GM21381 (cell line): Measurements from ENCODE around the gene ASXL1.
"Not testable (repeated sequence)": the region's sequence is repeated elsewhere in the genome, so short reads cannot be mapped to it uniquely, and the experiment has no call there.

Experiments used
- ATAC-seq: cut with Tn5 transposase; IDR thresholded peaks from one replicate; pipeline ENCODE4 v1.9.1; 2021; ENCODE audit warnings: mild to moderate bottlenecking, moderate library complexity; ENCODE audit not compliant: unreplicated experiment

Gene ASXL1

GRCh38 chr20:32359633-32360332 lies 1.7 kb downstream of the ASXL1 start:
- ATAC-seq: no peak

DNA sequence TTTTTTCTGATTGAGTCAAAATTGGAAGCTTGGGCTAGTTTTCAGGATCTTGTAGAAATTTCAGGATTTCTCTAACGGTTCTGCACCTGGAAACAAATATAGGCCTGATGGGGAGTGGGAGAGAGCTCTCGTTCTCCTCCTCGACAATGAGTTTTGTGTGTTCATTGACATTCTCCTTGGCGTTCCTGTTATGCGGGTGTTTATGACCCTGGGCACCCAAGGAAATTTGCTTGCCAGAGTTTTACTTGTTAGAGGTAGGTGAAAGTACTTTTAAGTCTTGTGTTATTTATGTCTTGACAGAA lies 2.2 kb downstream of the ASXL1 start:
- no peak for ATAC-seq

DNA sequence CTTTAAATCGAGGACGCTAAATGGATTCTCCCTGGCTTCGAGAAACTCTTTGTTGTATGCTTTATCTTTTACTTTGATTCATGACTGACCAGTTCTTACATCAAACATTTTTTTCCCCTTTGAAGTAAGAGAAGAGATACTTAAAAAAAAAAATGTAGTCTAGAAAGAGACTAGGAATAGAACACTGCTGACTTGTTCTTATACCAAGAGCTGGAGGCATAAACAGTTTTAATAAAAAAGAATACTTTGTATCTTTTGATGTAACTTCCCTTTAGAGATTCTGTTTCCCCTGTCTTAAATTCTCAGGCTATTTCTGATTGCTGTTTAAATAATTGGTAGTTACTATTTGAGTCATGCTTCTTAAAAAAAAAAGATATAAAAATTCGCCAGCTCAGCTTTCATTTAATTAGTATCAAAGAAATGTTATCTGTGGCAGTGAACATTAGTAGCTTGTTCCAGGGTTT lies 4.8 kb downstream of the ASXL1 start:
- no peak for ATAC-seq

GRCh38 chr20:32363492-32363891 lies 5.4 kb downstream of the ASXL1 start:
- no peak for ATAC-seq

- no peak for ATAC-seq
Measured at GRCh38 chr20:32364554-32365208, 6.5 kb downstream of the ASXL1 start.

DNA sequence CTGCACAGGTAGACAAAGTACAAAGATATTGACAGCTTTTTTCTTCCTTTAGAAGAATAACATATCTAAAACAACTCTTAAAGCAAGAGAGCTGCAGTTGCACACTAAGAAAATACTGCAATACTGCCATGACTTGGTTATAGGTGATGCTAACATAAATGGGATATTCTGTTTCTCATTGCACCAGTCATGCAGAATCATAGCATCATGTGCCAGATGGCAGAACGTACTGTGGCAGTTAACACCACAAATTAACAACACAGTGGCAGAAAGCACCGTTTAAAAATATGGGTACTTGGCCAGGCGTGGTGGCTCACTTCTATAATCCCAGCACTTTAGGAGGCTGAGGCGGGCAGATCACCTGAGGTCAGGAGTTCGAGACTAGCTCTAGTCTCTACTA lies 7.4 kb downstream of the ASXL1 start:
- no peak for ATAC-seq

GRCh38 chr20:32366380-32366779 lies 8.2 kb downstream of the ASXL1 start:
- no peak for ATAC-seq

- no peak for ATAC-seq
Measured at GRCh38 chr20:32368323-32368722, 10.2 kb downstream of the ASXL1 start.

DNA sequence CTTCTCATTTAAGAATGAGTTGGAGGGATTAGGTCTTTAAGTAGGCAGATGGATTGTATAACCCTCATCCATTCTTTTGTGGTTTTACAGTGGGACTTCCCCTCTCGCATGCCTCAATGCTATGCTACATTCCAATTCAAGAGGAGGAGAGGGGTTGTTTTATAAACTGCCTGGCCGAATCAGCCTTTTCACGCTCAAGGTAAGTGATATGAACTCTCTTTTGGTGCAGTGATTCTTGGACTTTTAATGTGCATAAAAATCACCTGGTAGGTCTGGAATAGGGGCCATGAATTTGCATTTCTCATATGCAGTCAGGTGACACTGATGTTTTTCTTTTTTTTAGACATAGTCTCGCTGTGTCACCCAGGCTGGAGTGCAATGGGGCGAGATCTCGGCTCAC lies 10.8 kb downstream of the ASXL1 start:
- no peak for ATAC-seq

DNA sequence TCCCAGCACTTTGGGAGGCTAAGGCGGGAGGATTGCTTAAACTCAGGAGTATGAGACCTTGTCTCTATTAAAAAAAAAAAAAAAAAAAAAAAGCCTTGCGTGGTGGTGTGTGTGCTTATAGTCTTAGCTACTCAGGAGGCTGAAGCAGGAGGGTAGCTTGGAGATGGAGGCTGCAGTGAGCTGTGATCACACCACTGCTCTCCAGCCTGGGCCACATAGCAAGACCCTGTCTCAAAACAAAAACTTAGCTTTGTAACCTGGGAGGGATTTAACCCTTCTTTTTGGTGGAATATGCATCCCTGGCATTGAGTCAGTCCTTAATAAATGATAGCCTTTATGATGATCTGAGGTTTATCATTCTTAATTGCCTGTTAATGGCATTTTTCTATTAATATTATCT lies 12.8 kb downstream of the ASXL1 start:
- no peak for ATAC-seq

- ATAC-seq: no peak
Measured at GRCh38 chr20:32378461-32378860, 20.3 kb downstream of the ASXL1 start.

DNA sequence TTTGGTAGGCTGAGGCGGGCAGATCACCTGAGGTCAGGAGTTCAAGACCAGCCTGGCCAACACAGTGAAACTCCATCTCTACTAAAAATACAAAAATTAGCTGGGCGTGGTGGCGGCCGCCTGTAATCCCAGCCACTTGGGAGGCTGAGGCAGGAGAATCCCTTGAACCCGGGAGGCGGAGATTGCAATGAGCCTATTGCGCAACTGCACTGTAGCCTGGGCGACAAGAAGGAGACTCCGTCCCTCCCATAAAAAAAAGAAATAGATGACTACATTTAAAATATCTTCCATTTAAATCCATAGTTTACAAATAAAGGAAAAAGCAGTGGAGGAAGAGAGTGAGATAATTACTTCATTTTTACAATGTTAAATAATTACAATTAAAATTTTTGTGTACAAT lies 21.9 kb downstream of the ASXL1 start:
- not testable (repeated sequence) for ATAC-seq

DNA sequence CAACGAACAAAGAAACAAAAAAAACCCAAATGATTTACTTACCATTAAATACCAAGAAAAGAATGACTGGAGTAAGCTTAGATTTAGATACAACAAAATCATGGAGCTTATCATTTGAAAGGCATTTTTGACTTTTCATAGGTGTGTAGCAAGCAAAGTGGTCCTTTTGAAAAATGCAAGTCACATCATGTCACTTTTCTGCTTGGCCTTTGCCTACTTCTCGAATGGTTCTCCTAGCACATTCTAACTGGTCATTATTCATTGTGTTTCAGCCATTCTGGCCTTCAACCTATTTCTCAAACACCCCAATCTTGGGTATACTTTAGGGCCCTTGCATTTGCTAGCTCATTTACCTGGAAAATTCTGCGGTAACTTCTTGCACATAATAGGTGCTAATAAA lies 22.6 kb downstream of the ASXL1 start:
- ATAC-seq: no peak

DNA sequence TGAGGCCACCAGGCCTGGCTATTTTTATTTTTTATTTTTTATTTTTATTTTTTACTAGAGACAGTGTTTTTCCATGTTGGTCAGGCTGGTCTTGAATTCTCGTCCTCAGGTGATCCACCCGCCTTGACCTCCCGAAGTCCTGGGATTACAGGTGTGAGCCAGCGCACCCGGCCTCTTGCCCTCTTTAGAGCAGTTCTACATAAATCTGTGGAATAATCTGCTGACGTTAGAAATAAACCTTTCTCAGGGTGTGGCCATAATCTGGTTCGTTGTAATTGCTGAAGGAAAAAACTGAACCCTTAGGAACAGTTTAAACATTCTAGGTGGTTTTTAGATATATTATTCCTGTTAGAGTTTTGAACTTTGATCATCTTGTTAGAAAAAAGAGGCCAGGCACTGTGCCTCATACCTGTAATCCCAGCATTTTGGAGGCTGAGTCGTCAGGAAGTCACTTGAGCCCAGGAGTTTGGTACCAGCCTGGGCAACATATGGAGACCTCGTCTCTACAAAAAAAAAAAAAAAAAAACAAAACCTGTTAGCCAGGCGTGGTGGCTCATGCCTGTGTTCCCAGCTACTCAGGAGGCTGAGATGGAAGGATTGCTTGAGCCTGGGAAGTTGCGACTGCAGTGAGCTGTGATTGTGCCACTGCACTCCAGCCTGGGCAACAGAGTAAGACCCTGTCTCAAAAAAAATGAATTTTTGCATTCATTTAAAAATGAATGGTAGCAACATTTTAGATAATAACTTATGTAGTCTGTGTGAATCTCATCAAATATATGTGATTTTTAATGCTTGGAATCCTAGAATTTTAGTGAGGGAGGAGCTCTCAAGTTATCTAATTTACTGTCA lies 24.2 kb downstream of the ASXL1 start:
- ATAC-seq: no peak

DNA sequence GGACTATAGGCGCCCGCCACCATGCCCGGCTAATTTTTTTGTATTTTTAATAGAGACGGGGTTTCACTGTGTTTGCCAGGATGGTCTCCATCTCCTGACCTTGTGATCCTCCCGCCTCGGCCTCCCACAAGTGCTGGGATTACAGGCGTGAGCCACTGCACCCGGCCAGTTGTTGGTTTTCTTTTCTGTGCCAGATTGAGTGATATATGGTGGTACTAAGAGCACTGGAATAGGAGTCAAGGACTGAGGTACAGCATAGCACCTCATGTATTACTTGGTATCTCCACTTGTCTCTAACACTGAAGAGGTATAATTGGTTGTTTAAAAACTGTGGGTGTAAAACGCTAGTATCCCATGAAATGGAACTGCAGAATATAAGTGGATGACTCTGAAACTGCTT lies 25.3 kb downstream of the ASXL1 start:
- not testable (repeated sequence) for ATAC-seq

- ATAC-seq: no peak
Measured at GRCh38 chr20:32385541-32385940, 27.4 kb downstream of the ASXL1 start.

DNA sequence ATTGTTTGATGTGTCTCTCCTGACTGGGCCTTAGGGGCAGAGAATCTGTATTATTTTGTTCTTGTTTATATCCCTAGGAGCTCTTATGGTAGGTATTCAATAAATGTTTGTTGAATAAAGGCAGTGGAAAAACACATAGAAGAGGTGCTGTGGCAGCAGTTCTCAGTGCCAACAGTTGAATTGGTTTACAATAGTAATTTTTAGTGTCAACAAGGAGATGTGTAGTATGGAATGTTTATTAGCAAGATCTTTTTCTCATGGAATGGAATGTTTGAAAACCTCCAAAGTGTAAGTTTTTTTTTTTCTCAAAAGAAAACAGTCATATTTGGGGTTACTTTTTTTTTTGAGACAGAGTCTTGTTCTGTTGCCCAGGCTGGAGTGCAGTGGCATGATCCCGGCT lies 28.0 kb downstream of the ASXL1 start:
- no peak for ATAC-seq

- no peak for ATAC-seq
Measured at GRCh38 chr20:32387252-32387651, 29.1 kb downstream of the ASXL1 start.

DNA sequence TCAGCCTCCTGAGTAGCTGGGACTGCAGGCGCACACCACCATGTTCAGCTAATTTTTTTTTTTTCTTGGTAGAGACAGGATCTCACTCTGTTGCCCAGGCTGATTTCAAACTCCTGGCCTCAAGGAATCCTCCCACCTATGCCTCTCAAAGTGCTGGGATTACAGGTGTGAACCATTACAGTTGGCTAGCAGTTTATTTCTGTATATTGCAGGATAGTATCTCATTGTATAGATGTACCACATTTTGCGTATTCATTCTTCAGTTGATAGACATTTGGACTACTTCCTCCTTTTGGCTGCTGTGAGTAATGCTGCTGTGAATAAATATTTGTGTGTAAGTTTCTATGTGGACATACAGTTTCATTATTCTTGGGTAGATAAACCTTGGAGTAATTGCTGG lies 32.9 kb downstream of the ASXL1 start:
- no peak for ATAC-seq

GRCh38 chr20:32395066-32395465 lies 36.9 kb downstream of the ASXL1 start:
- ATAC-seq: no peak

GRCh38 chr20:32396646-32397160 lies 38.6 kb downstream of the ASXL1 start:
- no peak for ATAC-seq
